HG02642 (cell line): Measurements from ENCODE around the gene DDTL.
"Not testable (repeated sequence)": the region's sequence is repeated elsewhere in the genome, so short reads cannot be mapped to it uniquely, and the experiment has no call there.

ENCODE experiments used
- ATAC-seq: cut with Tn5 transposase; IDR thresholded peaks from one replicate; pipeline ENCODE4 v1.9.1; 2021; ENCODE audit warnings: mild to moderate bottlenecking; ENCODE audit not compliant: unreplicated experiment, poor library complexity

DDTL gene

DNA sequence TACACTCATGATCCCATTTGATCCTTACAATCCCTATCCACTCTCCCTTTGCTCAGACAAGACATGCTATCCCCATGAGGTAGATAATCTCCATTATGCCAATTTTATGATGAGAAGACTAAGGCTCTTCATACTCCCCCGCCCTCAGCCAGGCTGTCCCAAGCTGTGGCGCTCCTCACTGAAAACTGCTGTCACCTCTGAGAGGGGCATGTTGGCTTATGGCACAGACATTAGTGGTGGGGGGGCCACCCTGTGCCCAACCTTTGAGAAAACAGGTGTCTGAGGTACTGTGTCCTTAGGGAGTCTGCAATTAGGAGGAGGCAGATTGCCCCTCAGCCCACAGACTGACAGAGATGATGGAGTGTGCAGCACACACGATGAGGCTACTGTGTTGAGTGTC is 2.4 kb downstream of the DDTL start:
- ATAC-seq, result no peak

DNA sequence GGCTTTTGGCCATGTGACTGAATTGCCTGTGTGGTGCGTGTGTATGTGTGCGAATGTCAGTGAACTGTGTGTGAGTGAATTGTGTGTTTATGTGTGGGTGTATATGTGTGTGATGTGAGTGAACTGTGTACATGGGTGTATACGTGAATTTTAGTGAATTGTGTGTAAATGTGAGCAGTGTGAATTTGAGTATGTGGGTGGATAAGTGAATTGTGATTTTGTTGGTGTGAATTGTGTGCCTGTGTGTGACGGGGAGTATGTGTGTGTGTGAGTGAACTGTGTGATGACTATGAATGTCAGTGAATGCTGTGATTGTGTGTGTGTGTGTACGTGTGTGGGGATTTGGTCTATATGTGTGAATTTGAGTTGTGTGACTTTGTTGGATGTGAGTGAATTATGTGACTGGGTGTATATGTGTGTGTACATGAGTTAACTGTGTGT is 3.5 kb downstream of the DDTL start:
- no peak for ATAC-seq

DNA sequence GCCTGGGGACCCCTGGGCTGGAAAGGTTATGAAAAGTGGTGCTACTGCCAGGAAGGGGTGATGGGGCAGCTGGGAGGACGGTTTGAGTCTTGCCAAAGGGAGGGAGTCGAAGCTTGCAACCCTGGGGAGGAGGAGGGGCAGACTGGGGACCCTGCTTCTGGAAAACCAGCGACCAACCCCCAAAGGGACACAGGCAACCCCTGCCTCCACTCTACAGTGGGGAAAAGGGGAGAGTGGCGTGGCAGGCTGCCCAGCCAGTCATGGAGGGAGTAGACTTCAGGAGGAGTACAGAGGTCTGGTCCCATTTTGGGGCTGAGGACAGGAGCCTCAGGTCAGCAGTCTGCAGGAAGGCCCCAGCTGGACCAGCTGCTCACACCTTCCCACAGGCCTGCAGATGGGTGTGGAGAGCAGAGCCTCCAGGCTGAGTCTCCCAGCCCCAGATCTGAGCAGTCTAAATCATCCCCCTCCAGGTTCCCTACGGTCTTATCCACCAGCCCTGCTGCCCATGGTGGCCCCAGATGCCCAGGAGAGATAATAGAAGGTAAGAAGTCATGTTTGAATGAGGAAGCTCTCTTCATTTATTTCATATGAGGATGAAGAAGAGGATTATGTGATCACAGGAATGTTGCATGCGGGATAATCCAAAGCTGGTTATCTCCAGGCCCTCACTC is 4.3 kb downstream of the DDTL start:
- ATAC-seq, result no peak

DNA sequence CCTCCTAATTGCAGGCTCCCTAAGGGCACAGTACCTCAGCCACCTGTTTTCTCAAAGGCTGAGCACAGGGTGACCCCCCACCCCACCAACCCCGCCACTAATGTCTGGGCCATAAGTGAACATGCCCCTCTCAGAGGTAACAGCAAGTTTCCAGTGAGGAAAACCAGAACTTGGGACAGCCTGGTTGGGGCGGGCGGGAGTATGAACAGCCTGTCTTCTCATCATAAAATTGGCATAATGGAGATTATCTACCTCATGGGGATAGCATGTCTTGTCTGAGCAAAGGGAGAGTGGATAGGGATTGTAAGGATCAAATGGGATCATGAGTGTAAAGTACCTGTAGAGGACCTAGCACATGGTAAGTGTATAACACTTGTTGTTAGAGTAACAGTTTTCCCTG is 5.2 kb downstream of the DDTL start:
- ATAC-seq, result not testable (repeated sequence)

DNA sequence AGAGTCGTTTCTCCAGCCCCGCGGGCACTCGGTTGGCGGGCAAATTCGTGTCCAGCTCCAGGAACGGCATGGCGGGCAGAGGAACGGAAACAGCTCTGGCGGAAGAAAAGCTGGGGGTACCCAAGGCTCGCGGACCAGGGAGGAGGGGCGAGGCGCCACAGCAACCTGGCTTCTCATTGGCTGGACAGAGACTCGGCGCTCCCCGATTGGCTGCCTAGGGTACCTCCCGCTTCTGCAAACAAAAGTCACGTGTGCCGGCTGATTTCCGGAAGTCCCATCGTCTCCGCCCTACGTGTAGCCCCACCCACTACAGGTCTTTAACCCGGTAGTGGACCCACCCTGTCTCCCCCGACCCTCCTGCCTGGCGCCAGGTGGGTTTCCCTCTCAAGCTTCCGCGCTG is 7.7 kb downstream of the DDTL start, which contains the start of gene DDT:
TSS of gene DDT (minus strand) at position 97 of the 400 bp plus-strand sequence. CDS start at position 70, 27 bp downstream.
- peak; percentile 95 for ATAC-seq

DNA sequence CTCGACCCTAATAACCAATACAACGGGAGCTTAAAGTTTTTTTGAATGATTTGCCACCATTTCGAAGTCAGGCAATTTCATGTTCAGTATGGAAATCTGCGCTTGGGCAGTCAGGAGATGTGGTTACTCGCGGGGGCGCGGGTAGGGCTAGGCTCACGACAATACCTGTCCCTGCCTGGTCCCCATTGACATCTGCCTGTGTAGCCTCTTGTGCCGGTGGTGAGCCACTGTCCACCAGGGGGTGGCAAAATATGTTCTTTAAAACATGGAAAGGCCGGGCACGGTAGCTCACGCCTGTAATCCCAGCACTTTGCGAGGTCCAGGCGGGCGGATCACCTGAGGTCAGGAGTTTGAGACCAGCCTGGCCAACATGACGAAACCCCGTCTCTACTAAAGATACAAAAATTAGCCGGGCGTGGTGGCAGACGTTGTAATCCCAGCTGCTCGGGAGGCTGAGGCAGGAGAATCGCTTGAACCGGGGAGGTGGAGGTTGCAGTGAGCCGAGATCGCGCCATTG is 8.2 kb downstream of the DDTL start:
- ATAC-seq, result peak; percentile 29

DNA sequence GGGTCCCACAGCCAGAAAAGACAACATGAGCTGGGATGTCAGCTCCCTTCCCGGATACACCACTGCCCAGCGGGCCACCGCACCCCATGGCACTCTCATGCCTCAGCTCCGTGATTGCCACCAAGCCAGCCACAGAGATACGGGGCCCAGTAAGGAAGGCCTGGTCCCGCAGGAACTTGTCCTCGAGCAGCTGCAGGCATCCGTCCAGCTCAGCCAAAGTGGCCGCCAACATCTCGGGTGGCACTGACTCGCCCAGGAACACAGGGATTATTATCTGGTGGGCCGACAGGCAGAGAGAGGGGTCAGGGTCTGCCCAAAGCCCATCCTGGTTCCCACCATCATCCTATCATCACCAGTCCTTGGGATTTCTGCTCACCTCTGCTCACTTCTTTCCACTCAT is 10.6 kb downstream of the DDTL start:
- not testable (repeated sequence) for ATAC-seq

DNA sequence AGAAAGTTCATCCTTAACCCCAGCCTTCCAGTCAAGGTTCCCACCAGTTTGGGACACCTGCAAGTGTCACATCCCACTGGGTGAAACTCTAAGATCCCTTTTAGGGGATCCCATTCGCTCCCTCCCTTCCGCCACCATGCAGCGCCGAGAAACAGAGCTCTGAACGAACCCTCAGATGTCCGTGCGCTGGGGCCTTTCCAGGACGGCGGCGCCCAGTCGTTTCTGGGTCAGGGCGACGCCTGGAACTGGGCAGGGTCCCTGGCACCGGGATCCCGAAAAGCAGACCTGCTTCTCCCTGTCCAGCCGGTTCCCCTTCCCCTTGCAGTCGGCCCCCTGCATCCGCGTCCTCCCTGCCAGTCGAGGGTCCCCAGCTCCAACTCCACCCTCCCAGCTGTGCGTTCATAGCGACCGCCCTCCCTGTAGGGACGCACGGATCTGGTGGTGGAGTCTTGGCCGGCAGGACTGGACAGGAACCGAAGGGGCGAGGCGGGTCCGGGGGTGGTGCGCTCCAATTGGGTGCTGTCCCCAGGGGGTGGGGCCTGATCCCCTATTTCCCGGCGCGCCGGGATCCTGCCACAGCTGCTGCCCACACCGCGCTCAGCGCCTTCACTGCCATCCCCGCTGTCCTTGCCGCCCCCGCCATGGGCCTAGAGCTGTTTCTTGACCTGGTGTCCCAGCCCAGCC is 13.0 kb downstream of the DDTL start, which contains the start of gene GSTT2:
TSS of gene GSTT2 (plus strand) at position 578 of the 684 bp plus-strand sequence.
- not testable (repeated sequence) for ATAC-seq

DNA sequence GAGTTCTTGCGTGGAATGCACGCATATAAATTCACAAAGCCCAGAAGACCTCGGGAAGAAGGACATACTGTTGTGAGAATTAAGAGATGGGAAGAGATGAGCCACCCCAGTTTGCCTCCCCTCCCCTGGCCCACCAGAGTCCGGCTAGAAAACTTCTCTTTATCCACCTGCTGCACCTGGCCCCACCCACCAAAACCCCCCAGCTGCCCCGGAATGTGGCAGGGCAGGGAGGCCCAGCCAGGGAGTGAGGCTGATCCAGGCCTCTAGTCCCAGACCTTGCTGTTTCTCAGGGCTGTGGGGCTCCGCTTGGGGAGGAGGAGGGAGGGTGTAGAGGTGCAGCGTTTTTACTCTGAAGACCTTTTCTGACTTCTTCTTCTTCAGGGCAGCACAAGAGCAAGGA is 13.9 kb downstream of the DDTL start:
- not testable (repeated sequence) for ATAC-seq

DNA sequence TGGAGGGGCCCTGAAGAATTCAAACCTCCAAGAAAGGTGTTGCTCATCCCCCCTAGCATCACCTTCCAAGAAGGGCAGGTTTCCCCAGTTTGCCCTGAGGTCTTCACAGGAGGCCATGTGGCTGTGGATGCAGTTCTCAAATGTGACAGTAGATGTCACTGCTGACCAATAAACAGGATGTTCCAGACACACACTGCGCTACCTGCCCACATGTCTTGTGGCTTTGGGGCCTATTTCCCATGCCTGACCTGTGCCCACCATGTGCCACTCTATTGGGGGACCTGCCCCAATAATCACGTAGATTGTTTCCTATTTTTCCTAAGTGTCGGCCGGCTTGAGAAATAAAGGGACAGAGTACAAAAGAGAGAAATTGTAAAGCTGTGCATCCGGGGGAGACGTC is 17.7 kb downstream of the DDTL start:
- ATAC-seq, result no peak

DNA sequence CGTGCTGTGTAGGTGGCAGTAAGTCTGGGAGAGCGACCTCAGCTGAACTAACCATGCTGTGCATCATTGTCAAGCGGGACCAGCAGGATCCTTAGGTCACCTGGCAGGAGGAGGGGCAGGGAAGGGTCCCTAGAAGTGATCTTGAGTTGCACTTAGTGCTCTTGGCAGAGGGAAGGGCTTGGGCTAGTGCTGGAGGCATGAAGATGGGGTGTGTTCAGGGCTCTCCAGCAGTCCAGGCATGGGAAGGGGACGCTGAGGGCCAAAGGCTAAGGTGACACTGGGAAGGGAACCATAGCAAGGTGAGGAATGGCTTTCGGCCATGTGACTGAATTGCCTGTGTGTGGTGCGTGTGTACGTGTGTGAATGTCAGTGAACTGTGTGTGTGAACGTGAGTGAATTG is 19.4 kb downstream of the DDTL start:
- not testable (repeated sequence) for ATAC-seq

DNA sequence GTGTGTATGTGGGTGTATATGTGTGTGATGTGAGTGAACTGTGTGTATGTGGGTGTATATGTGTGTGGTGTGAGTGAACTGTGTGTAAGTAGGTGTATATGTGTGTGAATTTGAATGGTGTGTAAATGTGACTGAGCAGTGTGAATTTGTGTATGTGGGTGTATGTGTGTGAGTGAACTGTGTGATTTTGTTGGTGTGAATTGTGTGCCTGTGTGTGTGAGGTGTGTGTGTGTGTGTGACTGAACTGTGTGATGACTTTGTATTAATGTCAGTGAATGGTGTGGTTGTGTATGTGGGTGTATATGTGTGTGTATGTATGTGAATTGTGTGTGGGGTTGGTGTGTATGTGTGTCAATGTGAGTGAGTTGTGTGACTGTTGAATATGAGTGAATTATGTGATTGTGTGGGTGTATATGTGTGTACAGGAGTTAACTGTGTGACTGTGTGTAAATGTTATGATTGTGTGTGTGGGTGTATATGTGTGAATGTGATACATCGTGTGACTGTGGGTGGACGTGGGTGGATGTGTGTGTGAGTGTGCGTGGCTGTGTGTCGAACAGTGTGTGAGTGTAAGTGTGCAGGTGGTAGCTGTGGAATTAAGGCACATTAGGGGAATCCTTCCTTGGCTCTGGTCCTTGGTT is 20.0 kb downstream of the DDTL start:
- ATAC-seq, result not testable (repeated sequence)

DNA sequence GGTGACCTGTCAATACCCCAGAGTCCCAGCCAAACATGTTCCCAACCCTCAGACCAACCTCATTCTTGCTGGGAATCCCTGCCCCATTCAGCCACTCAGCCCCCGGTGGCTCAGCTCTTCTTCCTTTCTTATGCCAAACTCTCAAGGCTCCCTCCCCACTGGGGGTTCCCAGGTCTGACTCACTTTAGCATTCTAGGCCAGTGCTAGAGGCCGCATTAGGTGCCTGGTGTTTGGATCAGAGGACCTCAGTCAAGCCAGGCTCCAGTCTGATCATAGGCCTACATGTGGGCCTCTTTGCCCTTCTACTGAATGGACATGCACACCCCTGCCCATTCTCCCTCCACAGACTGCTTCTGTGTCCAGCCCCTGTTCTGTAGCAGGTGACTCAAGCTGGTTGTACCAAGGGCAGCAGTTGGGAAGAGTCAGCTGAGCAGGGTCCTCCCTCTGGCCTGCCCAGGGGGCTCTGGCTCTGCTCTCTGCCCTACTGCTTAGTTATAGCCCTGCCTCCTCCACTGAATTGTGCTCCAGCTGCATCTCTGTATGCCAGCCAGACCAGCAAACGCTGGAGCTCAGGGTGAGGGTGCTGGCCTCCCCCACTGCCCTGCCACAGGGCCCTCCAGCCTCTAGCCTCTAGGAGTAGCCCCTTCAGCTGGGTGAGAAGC is 23.0 kb downstream of the DDTL start:
- ATAC-seq, result not testable (repeated sequence)

DNA sequence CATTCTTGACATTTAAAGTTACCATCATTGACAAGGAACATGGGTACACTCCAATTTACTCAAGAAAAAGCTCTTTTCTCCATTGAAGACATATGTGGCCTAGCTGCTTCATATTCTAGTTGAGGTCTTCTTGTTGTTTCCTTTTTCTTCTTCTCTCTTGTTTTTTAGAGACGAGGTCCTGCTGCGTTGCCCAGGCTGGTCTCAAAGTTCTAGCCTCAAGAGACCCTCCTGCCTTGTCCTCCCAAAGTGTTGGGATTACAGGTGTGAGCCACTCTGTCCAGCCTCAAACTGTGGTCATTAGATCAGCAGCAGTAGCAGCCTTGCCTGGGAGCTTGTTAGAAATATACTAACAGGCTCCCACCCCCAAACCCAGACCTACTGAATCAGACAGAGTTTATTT is 26.4 kb downstream of the DDTL start:
- not testable (repeated sequence) for ATAC-seq

DNA sequence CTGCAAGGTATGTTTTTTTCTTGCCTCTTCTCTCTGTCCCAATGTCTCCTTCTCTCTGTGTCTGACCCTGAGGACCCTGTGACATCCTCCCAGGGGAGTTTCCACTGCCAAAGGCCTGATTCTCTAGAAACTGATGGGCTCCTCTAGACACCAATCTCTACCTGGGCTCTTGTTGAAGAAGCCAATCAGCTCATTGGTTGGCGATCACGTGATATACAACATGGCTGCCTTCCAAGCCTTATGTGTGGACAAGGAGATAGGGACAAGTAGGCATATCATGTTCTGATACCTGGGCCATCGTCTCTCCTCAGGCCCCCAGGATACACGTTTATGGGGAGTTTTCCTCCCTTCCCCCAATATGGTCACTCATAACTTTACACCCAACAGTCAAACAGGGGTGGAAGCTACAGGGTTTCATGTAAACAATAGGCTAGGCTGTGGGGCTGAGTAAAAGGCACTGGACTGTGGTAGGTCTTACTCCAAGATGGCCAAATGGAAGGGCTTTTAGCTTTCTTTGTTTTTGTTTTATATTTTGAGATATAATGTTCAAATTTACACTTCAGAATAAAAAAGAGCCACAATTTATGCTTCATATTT is 27.0 kb downstream of the DDTL start:
- ATAC-seq, result not testable (repeated sequence)

DNA sequence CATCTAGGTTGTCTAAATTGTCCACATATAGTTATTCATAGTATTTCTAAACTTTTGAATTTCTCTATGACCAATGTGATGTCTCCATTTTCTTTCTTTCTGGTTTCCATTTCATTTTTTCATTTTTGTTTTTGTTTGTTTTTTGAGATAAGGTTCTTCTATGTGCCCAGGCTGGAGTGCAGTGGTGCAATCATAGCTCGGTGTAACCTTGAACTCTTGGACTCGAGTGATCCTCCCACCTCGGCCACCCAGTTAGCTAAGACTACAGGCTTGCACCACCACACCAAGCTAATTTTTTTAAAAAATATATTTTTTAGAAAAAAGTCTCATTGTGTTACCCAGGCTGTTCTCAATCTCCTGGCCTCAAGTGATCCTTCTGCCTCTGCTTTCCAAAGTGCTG is 30.4 kb downstream of the DDTL start:
- no peak for ATAC-seq

DNA sequence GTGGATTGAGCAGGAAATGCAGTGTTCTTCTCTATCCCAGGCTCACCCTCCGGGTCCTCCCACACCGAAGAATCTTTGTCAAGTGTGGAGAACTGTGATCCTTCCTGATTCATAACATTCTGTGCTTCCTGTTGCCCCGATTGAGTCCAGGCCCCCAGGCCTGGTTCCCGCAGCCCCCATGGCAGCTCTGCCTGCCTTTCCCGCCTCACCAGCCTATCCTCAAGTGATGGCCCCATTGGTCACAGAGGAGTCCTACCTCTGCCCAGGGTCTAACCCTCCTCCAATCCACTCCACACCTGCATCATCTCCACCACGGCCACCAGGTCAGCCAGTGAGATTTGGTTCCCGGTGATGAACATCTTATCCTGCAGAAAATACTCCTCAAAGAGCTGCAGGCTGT is 33.1 kb downstream of the DDTL start:
- not testable (repeated sequence) for ATAC-seq

DNA sequence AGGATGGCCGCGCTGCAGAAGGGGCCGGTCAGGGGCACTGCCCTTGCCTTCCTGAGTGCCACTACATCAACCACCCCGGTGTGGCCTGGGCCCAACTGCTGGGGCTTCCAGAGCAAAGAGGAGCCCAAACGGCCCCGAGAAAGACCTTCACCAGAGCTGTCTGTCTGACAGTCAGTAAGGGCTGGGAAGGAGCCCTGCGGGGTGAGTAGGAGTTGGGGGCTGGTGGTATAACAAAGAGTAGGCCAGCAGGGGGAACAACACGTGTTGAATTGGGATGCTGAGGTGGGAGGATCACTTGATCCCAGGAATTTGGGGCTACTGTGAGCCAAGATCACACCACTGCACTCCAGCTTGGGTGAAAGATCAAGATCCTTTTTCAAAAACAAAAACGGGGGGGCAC is 34.6 kb downstream of the DDTL start:
- ATAC-seq, result no peak

DNA sequence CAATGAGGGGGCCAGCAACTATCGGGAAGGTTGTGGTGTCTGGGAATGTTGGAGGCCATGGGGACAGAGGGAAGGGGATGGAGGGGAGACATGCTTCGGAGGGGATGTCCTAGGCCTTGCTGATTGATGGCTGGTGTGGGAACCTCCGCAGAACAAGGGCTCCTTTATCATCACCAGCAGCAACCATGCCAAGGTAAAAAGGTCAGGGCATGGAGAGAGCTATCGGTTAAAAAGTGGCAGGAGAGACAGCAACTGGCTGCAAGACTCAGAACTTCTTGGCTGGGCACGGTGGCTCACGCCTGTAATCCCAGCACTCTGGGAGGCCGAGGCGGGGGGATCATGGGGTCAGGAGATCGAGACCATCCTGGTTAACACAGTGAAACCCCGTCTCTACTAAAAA is 35.6 kb downstream of the DDTL start:
- ATAC-seq, result no peak

DNA sequence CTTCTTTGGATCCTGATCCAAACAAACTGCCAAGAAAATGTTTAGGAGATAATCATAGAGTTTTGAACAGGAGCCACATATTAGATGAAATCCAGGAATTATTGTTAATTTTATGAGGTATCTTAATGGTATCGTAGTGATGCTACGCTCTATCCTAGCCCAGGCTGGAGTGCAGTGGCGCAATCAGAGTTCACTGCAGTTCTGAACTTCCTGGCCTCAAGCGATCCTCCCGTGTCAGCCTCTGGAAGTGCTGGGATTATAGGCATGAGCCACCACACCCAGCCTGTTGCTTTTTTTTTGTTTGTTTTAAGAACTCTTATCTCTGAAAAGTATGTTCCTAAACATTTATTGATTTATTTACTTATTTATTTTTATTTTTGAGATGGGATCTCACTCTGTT is 36.2 kb downstream of the DDTL start:
- no peak for ATAC-seq
